GM21529 (cell line): ENCODE data around the gene CYTH4.
"Not testable (repeated sequence)": the region's sequence is repeated elsewhere in the genome, so short reads cannot be mapped to it uniquely, and the experiment has no call there.

Experiments used
- ATAC-seq: cut with Tn5 transposase; IDR thresholded peaks from one replicate; pipeline ENCODE4 v1.9.1; 2021; ENCODE audit not compliant: unreplicated experiment

CYTH4 gene

DNA sequence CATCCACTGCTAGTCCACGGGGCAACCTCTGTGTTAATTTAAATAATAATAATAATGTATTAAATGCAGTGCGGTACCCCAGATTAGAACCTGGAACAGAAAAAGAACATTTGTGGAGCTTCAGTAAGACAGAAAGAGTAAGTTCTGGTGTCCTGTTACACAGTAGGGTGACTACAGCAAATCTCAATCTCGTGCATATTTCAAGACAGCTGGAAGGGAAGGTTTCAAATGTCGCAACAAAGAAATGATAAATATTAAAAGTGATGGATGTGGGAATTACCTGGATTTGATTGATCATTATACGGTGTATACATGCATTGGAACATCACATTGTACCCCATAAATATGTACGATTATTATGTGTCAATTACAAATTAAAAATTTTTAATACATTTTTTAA is 36.6 kb upstream of the CYTH4 start:
- ATAC-seq = no peak

- ATAC-seq = no peak
Measured at GRCh38 chr22:37248251-37248650, 34.1 kb upstream of the CYTH4 start.

GRCh38 chr22:37249986-37250385 is 32.3 kb upstream of the CYTH4 start:
- ATAC-seq = no peak

GRCh38 chr22:37251836-37252235 is 30.5 kb upstream of the CYTH4 start:
- not testable (repeated sequence) for ATAC-seq

DNA sequence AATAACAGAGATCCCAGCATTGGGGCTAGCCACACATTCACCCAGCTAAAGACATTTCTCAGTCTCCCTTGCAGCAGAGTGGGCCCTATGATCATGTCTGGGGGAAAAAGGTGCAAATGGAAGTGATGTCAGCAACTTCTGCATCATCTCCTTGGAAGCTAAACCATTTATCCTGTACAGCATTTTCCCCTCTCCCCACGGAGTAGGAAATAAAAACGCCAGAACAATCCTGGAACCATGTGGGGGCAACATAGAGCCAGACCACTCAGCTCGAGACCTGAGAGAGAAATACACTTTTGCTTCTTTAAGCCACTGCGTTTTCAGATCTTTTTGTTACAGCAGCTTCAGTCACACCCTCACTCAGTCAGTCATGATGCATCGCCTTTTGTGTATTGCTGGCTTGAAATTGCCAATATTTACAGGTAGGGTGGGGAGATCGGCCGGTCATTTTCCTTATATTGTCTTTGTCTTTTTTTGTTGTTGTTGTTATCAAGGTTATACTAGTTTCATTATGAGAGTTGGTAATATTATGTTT is 29.1 kb upstream of the CYTH4 start:
- ATAC-seq = no peak

- ATAC-seq = no peak
Measured at GRCh38 chr22:37254209-37254866, 28.0 kb upstream of the CYTH4 start.

DNA sequence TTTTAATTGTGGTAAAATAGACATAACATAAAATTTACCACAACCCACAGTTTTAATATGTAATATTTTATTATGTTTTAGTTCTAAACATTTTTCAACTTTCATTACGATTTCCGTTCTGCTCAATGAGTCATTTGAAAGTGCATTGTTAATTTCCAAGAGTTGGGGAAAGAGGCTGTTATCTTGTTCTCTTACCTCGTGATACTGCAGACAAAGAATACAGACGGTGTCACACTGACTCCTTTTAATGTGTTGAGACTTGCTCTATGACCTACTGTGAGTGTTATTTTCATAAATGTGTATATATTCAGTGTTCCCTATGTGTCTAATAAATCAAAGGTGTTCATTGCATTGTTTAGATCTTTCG is 27.5 kb upstream of the CYTH4 start:
- no peak for ATAC-seq

DNA sequence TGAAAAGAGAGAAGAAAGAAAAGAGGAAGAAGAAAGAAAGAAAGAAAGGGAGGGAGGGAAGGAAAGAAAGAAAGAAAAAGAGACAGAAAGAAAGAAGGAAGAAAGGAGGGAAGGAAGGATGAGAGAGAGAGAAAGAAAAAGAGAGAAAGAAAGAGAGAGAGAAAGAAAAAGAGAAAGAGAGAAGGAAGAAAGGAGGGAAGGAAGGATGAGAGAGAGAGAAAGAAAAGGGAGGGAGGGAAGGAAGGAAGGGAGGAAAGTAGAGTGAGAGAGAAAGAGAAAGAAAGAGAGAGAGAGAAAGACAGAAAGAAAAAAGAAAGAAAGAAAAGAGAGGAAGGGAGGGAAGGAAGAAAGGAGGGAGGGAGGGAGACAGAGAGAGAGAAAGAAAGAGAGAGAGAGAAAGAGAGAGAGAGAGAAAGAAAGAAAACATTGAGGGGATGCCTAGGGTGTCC is 26.7 kb upstream of the CYTH4 start:
- no peak for ATAC-seq

- no peak for ATAC-seq
Measured at GRCh38 chr22:37256075-37256726, 26.1 kb upstream of the CYTH4 start.

DNA sequence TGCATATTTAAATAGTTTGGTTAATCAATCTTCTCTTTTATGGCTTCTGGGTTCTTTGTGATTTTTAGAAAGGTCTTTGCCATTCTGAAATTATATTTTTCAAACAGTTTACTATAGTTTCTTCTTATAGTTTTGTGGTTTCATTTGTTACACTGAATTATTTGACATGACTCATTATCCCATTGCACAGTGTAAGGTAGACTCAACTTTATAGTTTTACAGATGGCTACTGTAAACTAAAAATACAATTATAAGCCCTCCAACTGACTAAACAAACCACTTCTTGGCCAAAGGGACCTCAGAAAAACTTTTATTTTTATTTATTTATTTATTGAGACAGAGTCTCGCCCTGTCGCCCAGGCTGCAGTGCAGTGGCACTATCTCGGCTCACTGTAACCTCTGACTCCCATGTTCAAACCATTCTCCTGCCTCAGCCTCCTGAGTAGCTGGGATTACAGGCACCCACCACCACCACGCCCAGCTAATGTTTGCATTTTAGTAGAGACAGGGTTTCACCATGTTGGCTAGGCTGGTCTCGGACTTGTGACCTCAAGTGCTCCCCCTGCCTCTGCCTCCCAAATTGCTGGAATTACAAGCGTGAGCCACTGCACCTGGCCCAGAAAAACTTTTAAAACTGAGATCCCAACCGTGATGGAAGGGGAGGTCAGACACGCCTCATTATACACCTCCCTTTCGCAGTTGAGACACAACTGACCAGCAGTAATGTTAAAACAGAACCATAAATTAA is 24.1 kb upstream of the CYTH4 start:
- ATAC-seq = no peak

- no peak for ATAC-seq
Measured at GRCh38 chr22:37258753-37259401, 23.4 kb upstream of the CYTH4 start.

DNA sequence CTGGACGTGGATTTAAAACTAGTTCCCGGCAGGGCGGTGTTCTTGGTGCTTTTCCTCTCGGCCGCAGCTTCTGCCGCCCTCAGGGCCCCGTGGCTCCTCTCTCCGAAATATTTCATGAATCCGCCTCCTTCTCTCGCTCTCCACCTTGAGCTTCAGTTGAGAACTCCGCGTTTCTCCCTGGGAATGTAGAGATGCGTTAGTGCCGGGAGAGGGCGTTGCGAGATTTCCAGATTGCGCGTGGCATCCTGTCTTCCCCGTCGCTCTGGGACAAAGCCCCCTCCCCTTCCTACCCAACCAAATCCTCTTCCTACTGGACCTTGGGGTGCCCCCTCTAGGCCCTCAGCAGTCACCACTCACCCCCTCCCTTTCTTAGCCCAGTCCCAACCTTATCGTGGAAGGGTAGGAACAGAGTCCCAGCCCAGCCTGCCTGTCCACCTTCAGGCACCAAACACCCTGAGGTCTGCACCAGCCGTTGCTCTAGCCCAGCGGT is 22.7 kb upstream of the CYTH4 start:
- ATAC-seq = no peak

GRCh38 chr22:37260155-37260795 is 22.0 kb upstream of the CYTH4 start:
- no peak for ATAC-seq

DNA sequence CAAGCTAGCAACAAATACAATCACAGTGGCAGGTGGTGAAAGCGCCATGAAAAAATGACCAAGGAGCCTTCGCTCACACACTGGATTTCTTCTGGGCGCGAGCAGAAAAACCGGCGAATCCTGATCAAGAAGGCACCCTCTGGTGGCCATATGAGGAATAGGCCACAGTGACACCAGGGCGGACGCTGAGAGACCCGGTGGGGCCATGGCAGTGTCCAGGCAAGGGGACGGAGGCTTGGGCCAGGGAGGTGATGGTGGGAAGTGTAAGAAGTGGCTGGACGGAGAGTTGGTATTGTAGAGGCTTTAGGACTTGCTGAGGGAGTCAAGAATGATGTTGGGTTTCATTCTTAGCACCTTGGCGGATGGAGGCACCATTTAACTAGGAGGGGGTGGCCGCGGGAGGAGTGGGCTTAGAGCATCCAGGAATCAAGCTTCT is 21.4 kb upstream of the CYTH4 start:
- ATAC-seq = no peak

GRCh38 chr22:37262346-37262745 is 20.0 kb upstream of the CYTH4 start:
- no peak for ATAC-seq

- no peak for ATAC-seq
Measured at GRCh38 chr22:37263966-37264887, 18.1 kb upstream of the CYTH4 start.

DNA sequence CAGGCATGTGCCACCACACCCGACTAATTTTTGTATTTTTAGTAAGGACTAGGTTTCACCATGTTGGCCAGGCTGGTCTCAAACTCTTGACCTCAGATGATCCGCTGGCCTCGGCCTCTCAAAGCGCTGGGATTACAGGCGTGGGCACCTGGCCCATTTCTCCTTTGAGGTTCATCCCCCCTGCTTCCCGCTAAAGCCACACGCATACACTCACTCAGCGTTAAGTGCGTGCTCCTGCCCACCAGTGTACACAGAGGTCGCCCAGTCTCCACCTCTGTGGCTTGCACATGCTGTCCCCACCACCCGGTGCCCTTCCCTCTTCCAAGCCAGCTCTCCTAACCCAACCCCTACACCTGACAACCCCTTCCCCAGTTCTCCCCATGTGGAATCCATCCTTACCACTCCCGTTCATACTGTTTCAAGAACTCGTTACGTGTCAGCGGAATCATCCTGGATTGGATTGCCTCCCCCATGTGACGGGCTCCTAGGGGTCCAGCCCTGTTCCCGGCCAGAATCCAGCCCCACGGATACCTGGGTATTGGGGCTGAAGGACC is 15.7 kb upstream of the CYTH4 start:
- no peak for ATAC-seq

DNA sequence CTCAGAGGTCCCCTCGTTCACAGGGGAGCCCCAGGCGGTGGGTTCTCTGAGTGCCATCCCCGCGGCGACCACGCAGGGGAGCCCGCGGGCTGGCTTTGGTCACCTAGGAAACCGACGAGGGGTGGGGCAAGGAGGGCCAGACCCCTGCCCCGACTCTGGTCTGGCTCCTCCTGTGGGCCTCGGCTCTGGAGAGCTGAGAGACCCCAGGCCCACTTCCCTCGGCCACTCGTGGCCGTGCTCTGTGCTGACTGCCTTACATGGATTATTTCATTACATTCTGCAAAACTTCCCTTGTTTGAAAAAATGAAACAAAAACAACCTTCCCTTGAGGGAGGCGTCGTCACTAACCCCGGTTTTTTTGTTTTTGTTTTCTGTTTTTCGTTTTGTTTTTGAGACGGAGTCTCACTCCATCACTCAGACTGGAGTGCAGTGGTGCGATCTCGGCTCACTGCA is 15.1 kb upstream of the CYTH4 start:
- peak; percentile 61 for ATAC-seq
